Measurements from ENCODE around the gene SCARB1.

DNA sequence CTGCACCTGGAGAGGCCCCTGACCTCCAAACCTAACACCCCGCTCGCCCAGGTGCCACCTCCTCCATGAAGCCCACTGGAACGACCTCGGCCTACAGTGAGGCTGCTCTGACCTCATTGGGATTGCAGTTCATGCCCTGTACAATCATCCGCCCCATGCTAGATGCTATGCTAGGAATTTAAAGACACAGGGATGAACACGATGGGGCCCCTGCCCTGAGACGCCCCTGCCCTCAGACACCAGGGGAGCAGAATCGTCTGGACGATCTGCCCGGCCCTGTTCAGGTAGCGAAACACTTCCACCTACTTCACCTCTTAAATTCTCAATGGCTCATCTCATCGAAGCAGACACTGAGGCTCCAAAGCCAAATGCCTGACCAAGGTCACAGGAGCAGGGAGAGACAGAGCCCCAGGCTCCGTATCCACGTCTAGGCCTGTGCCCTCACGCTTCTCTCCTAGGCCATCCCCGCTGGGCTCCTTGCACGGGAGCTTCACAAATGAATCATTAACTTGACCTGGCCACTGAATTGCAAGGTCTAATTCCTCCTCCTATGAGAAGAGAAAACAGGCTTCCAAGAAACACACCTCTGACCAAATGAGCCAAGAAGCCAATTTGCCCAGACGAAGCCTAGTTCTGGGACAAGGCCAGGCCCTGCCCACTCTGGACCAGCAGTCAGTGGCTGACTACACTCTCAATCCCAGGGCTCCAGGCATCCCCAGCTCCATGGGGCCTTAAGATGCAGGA lies 35.2 kb downstream of the SCARB1 start:
- no peak for TF ChIP-seq EZH2 (IDR thresholded peaks at IDR 0.05)
- no peak for TF ChIP-seq POLR2AphosphoS5 (IDR thresholded peaks at IDR 0.05; ENCODE audit: borderline replicate concordance, low read depth, low read length)
- no peak for TF ChIP-seq FOXP2 (optimal IDR thresholded peaks at IDR 0.05; ENCODE audit: control extremely low read depth, extremely low read length, insufficient read depth)

Data from SK-N-MC (cell line).